Measurements from ENCODE around the gene GNG8. TPM values are rescaled to one million over a fixed set of nuclear protein-coding genes. Genes with fewer than 3 reads are reported as not detected.

Gene GNG8
- total RNA-seq, 1 experiment from 2014 or later, result not detected

DNA sequence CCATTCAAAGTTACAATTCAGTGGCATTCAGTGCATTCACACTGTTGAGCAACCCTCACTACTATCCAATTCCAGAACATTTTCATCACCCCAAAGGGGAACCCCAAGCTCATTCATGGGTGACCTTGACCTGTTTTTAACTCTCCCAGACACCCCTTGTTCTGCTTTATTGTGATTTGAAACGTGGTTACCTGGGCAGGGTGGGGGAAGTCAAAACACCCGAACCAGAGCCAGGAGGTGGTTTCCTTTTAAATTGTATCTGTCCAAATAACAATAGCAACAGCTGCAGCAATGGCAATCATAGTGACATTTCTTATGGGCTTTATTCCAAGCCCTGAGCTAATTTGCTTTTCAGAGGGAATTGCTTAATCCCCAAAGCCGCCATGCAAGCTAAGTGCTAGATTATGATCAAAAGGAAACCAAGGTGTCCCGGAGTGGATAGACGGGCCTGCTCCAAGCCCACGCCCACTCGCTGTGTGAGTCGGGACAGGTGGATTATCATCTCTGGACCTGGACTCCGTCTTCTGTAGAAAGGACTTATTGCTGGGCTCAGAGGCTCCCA, 17.3 kb downstream of the GNG8 start:
- DNase-seq (ENCODE audit: low read depth), result no peak

DNA sequence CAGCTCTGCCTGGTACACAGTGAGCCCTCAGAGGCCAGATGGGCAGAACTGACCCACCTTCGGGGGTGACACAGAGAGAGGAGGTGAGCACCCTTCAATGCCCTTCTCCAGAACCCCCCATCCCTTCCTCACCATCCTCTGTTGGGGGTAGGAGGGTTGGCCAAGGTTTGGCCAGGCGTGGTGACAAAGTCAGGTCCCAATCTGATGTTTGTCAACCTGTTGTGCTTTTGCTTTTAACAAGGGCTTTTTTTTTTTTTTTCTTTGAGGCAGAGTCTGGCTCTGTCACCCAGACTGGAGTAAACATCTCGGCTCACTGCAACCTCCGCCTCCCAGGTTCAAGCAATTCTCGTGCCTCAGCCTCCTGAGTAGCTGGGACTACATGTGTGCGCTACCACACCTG, 18.4 kb downstream of the GNG8 start:
- peak; percentile 2 for DNase-seq (ENCODE audit: low read depth)

DNA sequence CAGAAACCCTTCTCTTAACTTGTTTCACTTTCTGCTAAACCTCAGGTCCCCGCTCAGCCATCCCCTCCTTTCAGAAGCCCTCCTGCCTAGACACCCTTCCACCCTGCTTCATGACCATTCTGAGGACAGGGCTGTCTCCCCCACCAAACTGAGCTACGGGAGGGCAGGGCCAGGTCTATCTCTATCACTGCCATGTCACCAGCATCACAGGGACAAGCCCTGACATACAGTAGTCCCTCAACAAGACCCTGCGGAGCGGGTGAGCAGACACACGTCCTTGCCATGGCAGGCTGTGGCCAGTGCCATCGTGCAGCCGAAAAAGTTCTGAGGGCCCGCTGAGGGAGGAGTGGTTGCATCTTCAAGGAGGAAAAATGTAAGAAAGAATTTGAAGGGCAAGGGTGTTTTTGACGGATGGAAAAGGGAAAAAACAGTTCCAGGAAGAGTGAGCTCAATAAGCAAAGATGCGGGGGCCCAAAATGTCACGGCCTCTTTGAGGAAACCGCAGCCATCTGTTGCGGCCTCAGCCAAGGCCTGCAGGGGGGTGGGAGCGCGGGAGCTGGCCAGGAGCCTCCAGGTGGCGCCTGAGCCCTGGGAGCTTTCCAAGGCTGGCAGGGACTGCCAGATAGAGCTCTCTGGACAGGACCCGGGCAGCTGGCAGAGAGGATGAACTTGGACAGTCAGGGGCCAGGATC, 19.2 kb downstream of the GNG8 start:
- peak; percentile 74 for DNase-seq (ENCODE audit: low read depth)

DNA sequence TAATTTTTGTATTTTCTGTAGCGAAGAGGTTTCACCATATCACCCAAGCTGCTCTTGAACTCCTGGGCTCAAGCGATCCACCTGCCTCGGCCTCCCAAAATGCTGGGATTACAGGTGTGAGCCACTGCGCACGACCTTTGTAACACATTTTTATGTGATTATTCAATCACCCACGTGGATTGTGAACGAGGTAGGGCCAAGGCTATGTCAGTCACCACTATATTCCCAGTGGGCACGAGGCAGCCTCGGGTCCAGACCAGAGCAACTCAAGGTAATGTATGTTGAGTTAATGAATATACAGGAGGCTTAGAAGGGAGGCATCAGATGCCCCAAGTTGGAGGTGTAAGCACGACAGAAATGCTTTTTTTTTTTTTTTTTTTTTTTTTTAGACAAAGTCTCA, 20.0 kb downstream of the GNG8 start:
- peak; percentile 0 for DNase-seq (ENCODE audit: low read depth)

DNA sequence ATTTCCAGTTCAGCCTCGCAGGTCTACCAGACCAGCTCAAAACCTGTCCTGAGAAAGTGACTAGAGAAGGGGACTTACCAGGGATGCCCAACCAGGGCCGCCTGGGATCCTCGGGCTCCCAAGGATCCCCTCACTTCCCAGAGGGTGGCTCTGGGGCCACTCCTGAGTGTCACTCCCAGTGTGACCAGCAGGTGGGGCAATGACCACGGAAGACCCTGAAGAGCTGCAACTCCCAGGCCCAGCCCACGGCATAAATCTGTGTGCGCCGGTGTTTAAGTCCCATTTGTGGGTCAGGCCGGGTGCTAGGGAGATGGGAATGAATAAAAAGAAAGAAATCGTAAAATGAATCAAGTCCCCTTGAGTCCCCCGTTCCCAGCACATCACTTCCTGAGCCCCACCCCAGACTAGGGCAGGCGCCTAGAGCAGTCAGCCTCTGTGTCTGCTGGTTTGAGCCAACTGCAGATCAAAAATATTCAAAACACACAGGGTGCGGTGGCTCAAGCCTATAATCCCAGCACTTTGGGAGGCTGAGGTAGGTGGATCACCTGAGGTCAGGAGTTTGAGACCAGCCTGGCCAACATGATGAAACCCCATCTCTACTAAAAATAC, 21.8 kb downstream of the GNG8 start:
- DNase-seq (ENCODE audit: low read depth), result peak; percentile 78

DNA sequence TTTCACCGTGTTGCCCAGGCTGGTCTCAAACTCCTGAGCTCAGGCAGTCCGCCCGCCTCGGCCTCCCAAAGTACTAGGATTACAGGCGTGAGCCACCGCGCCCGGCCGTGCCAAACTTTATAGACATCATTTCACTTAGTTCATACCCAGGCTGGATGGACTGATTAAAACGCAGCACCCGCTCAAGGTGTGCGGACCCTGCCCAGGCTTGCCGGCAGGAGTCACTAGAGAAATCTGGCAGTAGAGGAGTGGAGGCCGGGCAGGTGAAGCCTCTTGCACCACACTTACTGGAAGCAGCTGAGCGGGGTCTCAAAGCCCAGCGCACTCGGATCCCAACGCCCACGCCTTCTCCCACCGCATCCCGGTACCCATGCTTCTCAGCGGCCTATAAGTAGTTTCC, 22.5 kb downstream of the GNG8 start:
- no peak for DNase-seq (ENCODE audit: low read depth)

DNA sequence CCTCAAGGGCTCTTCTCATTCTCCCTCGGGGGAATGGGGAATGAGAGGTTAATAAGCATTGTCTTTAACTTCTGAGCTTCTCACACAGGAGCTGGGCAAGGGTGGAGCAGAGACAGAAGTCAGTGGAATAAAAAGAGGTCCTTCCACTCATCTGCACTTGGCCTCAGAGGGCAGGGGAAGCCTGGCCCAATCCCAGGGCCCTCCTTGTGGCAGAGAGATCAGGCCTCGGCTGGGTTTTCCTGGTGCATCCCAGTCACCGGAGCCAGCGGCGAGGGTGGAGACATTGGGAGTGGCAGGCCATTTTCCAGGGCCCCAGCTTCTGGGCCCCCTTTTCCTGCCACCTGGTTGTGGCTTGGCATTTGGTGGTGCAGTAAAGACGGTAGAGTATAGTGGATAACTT, 24.2 kb downstream of the GNG8 start:
- DNase-seq (ENCODE audit: low read depth), result no peak

DNA sequence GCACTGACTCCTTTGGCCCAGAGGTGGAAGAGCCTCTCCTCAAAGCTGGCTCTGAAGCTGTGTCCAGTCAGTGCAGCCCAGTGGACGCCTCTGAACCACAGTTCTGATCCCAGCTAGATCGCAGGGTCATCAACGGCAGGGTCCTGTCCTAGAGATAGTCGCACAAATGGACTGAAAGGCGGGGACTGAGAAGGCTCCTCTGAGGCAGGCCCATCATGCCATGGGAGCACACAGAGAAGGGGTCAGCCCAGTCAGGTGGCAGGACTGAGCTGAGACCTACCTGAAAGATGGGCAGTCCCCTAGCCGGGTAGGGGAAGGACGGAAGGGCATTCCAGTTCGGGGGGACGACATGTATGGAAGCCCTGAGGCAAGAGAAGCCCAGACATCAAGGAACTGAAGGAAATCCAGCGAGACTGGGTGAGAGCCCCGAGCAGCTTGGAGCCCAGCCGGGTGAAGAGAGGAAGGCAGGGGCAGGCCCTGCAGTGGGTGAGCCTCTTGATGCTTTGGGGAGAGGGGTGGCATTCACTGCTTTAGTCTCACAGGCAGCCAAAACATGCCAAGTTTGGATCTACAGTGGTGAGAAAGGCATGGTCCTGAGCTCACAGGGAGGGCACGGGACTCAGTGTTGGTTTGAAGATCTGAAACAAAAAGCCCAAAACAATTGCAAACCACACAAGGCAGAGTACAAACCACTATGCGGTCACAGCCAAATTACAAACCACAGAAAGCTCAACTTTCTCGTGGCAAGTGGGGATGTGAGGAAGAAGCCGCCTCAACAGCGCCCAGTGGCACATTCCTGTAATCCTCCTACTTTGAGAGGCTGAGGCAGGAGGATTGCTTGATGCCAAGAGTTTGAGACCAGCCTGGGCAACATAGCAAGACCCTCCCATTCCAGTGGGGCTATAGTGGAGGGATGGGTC, 24.9 kb downstream of the GNG8 start:
- no peak for DNase-seq (ENCODE audit: low read depth)

DNA sequence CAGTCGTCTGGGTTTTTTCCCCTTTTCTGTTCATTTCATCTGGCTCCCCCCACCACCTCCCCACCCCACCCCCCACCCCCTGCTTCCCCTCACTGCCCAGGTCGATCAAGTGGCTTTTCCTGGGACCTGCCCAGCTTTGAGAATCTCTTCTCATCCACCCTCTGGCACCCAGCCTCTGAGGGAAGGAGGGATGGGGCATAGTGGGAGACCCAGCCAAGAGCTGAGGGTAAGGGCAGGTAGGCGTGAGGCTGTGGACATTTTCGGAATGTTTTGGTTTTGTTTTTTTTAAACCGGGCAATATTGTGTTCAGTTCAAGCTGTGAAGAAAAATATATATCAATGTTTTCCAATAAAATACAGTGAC, 25.6 kb downstream of the GNG8 start:
- DNase-seq (ENCODE audit: low read depth), result no peak

DNA sequence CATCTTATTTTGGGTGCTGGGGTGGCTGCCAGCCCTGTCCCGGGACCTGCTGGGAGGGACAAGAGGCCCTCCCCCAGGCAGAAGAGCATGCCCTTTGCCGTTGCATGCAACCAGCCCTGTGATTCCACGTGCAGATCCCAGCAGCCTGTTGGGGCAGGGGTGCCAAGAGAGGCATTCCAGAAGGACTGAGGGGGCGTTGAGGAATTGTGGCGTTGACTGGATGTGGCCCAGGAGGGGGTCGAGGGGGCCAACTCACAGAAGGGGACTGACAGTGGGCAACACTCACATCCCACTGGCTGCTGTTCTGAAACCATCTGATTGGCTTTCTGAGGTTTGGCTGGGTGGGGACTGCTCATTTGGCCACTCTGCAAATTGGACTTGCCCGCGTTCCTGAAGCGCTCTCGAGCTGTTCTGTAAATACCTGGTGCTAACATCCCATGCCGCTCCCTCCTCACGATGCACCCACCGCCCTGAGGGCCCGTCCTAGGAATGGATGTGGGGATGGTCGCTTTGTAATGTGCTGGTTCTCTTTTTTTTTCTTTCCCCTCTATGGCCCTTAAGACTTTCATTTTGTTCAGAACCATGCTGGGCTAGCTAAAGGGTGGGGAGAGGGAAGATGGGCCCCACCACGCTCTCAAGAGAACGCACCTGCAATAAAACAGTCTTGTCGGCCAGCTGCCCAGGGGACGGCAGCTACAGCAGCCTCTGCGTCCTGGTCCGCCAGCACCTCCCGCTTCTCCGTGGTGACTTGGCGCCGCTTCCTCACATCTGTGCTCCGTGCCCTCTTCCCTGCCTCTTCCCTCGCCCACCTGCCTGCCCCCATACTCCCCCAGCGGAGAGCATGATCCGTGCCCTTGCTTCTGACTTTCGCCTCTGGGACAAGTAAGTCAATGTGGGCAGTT, 26.2 kb downstream of the GNG8 start:
- no peak for DNase-seq (ENCODE audit: low read depth)

DNA sequence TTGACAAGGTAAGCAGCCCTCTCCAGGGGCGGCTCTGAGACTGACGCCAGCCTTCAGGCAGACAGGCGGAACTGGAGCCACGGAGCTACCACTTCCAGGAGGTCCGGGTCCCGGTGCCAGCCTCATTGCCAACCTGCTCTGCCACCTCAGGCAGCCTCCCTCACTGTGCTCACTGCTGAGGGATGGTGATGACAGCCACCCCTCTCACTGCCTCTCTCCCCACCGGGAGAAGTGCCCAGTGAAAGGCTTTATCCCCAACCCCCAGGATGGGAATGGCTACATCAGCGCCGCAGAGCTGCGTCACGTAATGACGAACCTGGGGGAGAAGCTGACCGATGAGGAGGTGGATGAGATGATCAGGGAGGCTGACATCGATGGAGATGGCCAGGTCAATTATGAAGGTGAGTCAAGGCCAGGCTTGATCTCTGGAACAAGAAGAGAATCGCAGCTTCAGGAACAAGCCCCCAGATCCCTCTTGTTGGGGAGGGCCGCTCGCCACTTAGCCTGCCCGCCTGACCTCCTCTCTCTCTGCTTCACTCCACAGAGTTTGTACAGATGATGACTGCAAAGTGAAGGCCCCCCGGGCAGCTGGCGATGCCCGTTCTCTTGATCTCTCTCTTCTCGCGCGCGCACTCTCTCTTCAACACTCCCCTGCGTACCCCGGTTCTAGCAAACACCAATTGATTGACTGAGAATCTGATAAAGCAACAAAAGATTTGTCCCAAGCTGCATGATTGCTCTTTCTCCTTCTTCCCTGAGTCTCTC, 27.2 kb downstream of the GNG8 start:
- no peak for DNase-seq (ENCODE audit: low read depth)

DNA sequence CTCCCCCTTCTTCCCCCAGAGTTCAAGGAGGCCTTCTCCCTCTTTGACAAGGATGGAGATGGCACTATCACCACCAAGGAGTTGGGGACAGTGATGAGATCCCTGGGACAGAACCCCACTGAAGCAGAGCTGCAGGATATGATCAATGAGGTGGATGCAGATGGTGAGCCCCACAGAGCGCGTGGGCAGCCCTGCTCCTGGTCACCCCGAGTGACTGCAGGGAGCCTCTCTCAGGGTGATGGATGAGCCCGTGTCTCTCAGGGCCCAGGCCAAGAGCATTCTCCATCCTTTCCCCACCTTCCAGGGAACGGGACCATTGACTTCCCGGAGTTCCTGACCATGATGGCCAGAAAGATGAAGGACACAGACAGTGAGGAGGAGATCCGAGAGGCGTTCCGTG, 27.8 kb downstream of the GNG8 start:
- DNase-seq (ENCODE audit: low read depth), result no peak

DNA sequence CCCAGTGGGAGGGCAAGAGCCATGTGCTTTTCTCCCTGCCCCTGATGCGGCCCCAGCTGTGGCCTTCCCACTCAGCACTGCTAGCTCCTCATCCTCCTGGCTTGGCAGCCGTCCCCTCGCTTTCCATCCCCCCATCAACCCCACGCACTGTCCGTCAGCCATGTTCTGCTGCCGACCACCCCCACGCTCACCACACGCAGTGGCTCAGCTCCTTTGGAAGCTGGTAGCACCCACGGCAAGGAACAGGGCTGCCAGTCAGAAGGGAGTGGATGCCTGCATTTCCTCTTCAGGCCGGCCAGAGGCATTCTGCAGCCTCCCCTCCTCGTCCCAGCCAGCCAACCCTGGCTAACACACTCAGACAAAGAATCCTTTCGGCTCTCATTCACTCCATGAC, 28.6 kb downstream of the GNG8 start:
- no peak for DNase-seq (ENCODE audit: low read depth)

DNA sequence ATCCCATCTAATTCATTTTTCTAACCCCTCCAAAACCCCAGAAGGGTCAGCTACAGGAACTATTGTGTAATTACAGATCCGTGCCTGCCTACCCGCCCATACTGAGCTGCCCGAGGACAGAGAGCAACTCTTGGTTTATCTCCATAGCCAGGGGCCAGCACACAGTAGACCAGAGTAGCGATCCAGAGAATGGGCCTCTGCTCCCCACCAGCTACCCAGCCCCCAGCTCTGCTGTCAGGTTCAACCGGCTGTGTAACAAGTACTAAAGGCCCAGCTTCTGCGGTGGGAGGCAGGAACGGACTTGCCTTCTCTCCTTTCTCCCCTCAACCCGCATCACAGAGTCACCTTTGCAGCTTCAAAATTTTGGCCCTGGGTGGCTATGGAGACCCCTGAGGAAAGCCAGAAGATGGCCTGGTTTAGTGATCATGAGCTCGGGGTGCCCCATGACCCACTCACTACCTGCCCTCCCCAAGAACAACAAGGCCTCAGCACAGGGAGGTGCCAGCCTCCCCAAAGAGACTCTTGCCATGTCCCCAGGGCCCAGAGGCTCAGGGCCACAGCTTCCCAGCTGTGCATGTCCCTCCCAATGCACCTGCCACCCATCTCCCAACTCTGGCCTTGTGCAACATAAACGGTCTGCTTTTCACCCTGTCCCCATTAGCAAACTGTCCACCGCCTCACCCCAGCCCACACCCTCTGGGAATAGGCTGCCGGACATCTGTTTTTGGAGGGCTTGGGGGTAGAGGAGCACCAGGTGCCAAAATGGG, 29.1 kb downstream of the GNG8 start:
- no peak for DNase-seq (ENCODE audit: low read depth)

DNA sequence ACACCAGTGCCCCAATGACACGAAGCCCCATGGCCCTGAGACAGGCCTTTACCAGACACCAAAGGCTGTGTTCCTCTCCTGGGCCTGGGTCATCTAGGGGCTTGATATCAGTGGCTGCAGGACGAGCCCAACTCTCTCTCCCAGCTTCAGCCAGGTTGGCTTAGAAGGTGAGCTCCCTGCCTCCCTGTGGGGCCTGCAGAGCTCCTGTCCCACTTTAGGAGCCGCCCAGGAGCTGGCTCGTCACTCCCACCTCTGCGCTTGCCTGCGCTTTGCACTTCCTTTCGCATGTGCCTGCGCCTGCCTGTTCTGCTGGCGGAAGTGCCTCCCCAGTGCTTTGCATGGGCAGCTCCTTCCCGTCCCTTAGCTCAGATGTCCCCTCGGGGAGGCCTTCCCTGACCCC, 30.0 kb downstream of the GNG8 start:
- DNase-seq (ENCODE audit: low read depth), result no peak

DNA sequence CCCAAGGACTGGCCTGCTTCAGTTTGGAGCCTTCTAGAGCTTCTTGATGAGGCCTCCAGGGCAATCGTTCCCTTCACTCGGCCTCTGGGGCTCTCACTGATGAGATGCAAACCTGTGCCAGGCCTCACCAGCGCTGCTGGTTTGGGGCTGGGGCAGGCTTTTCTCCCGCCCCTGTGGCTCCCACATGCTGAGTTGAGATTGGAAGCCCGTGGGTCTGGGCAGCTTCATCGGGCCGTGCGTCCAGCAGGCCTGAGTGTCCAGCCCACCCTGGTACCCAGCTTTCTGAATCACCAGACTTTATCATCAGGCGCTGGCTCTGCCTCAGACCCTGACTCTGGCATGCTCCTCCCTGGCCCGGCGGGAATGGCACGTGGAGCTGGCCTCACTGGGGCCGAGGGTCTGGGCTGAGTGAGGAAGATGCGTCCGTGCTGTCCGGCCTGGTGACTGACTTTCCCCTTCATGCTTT, 30.6 kb downstream of the GNG8 start:
- DNase-seq (ENCODE audit: low read depth), result no peak

DNA sequence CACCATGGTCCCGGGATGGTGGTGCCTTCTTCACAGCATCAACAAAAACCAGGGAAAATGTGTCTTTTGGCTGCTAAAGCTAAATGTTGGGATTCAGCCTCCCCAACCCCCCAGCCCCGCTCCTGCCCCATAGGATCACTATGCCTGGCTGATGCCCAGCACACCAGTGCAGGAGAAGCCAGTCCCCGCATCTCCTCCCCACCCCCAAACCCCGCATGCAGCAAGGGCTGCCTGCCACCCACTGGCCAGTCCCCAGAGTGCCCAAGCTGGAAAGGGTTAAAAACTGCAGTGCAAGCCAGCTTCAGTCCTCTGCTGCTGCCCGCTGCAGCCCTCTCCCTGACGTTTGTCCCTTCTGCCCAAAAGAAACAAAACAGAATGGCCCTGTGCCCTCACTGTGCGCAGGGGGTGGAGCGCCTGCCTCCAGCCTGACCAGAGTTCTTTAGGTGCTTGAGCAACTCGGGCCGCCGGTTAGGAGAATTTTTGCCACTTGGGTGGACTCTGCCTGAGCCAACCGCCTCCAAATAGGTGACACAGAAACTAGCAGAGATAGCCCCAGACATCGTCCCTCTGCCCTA, 31.1 kb downstream of the GNG8 start:
- no peak for DNase-seq (ENCODE audit: low read depth)

DNA sequence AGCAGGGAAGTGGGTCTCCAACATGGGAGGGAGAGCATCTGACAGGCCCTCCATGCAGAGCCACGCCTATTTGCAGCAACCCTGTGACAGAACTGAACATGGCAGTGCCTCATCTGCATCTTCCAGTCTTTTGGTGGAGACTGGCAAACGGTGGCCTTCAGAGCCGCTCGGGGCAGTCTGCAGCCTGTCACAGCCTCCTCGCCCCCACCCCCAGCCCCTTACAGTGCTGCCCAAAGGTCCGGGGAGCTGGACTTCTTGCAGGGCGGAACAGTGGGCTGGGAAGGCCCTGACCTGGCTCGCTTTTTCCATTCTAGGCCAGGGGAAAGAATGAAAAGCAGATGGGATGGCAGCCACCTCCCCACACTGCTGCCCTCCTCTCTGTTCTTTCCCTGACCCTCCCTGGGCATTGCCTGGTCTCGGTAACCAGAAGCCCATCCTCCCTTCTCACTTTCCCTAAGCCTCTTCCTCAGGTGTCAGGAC, 32.2 kb downstream of the GNG8 start:
- DNase-seq (ENCODE audit: low read depth), result no peak

DNA sequence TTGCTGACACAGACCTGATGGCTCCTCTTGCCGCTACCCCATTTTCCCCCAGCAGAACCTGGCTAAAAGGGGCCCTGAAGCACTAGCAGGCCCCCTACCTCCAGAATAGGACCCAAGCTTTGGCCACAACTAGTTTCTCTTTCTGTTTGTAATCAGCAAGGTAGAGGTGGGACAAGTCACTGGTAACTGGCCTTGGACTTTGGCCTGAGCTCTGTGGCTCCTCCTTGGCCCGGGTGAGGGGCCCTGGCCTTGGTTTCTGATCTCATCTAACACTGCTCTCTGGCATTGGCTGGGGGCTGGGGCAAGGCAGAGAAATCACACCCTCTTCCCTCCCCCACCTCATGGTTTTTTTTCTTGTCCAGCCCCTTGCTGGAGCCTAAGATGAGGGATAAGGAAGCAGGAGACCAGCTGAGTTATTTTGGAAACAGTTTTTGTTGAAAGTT, 32.8 kb downstream of the GNG8 start:
- no peak for DNase-seq (ENCODE audit: low read depth)

All from Daoy (cell line).